GM12872 (cell line): Measurements from ENCODE around the gene ZNF101.

Experiments
- CTCF ChIP-seq: IDR thresholded peaks from 3 replicates; pipeline ENCODE4 v1.5.1; 2011; ENCODE audit warnings: low read depth, mild to moderate bottlenecking, low read length, moderate library complexity; ENCODE audit not compliant: insufficient read depth

The ZNF101 gene

DNA sequence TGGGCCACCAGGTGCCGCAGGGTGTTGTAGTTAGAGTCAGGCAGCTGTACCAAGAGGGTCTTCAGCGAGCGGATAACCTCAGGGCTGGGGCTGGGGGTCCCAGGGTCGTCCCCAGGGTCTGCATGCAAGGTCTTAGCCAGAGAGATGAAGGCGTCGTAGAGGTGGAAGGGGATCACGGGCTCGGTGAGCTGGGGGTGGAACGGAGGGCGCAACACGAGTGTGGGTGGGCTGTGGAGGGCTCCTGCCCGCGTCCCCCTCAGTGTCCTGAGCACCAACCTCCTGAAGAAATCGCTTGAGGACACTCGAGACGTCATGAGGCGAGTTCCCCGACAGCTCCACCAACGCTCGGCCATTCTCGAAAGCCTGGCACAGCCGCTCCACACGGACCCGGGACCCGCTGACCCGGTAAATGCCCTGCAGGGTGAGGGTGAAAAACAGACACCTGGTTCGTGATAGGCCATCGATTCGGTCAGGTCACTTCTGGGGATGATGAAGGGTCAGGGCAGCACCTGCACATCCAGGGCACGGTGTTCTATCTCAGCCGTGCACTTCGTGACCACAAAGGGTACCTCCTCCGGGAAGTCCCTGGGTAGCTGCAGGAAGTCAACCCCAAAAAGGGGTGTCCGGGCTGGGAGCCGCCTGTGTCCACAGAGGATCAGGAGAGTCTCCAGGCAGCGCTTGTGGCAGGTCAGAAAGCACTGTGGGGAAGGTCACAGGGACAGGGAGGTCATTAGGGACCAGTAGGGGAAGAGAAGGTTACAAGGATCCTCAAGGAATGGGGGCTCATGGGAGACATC is 33.9 kb upstream of the ZNF101 start:
- TF ChIP-seq CTCF: no peak

GRCh38 chr19:19635313-19635702 is 33.3 kb upstream of the ZNF101 start:
- TF ChIP-seq CTCF: no peak

DNA sequence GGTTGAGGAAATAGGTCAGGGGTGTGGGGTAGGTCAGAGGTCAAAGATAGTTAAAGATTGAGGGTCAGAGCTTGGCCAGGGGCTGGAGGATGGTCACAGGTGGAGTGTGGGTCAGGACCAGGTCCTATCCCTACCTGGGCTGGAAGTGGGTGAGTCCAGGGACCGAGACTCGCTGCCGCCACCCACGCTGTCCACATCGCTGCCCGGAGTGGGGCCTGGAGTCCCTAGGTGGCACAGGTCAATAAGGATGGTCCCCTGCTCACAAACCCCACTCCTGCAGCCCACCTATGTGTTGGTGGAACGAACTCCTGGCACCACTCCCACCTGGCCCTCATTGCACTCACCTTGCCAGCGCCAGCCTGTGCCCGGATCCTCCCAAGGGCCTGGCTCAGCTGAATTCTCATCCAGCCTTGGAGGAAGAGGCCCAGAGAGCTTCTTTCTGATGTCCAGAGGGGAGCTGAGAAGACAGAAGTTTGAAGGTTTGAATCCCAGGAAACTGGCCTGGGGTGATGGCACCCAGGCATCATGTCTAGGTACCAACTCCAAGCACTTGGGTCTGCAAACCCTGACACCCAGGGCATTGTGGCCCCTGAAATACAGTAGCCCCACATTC is 32.0 kb upstream of the ZNF101 start:
- no peak for TF ChIP-seq CTCF

GRCh38 chr19:19637186-19637522 is 31.5 kb upstream of the ZNF101 start:
- no peak for TF ChIP-seq CTCF

GRCh38 chr19:19637523-19638251 is 31.0 kb upstream of the ZNF101 start:
- TF ChIP-seq CTCF: no peak

GRCh38 chr19:19642506-19643157 is 26.0 kb upstream of the ZNF101 start:
- 0 out of 3 replicates have a peak, but pooled peaks have one; percentile 17 for TF ChIP-seq CTCF
